ENCODE measurements around the gene OR6X1. TPM values are rescaled to one million over a fixed set of nuclear protein-coding genes. Genes with fewer than 3 reads are reported as not detected.

Gene OR6X1
- total RNA-seq, 2 donors from 2014 or later: not detected

GRCh38 chr11:123778511-123778910 is 24.2 kb upstream of the OR6X1 start:
- H3K27me3 ChIP-seq (replicated peaks; ENCODE audit: insufficient read depth): no peaks in the 10 kb centered on the region
- no peaks in the 10 kb centered on the region for H3K36me3 ChIP-seq
- TF ChIP-seq CTCF (IDR thresholded peaks at IDR 0.05): no peak
- no peaks in the 10 kb centered on the region for H3K4me1 ChIP-seq (ENCODE audit: control insufficient read depth in 1 of 2, low read depth in 2 of 2)
- no peaks in the 10 kb centered on the region for H3K9me3 ChIP-seq
- H3K27ac ChIP-seq: no peak overlapping the region
- DNase-seq (ENCODE audit: low spot score): no peak
- no peak overlapping the region for H3K4me3 ChIP-seq
- no peak for ATAC-seq (ENCODE audit: insufficient number of reproducible peaks, low FRiP score, low read depth)

DNA sequence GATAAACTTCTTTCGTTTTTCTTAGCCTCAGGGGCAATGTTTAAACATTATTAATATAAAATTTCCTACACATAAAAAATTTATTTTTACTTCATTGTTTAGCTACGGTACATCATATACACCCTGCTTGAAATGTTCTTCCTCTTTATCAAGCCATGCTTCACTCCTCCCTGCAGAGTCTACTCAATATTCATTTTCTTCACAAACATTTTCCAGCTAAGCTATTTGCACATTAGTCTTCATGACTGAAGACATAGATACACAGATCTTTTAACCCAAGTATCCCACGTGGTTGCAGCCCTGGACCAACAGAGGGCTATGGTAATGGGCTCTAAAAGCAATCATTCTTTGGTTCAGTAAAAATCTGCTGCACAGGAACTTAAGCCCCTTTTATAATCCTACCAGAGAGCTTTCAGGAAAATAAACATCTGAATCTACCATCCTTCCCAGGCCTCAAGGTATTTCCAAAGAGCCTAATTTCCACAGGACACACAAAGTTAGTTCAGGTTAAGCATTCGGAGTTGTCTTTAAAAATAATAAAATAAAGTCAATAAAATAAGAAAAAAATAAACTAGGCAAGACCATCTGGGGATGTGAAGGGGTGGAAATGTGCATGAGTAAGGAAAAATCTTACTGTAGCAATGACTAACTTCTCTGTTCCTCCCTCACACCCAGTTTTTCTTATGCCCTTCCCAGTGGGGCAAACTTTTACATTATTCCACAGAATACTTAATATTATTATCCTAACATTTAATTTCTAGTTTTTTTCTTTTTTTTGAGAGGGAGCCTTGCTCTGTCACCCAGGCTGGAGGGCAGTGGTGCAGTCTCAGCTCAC is 21.6 kb upstream of the OR6X1 start:
- H3K4me1 ChIP-seq (ENCODE audit: control insufficient read depth in 1 of 2, low read depth in 2 of 2): no peaks in the 10 kb centered on the region
- H3K27ac ChIP-seq: no peak overlapping the region
- H3K4me3 ChIP-seq: no peak overlapping the region
- ATAC-seq (ENCODE audit: insufficient number of reproducible peaks, low FRiP score, low read depth): no peak
- no peak for TF ChIP-seq CTCF (IDR thresholded peaks at IDR 0.05)
- no peaks in the 10 kb centered on the region for H3K27me3 ChIP-seq (replicated peaks; ENCODE audit: insufficient read depth)
- H3K36me3 ChIP-seq: no peaks in the 10 kb centered on the region
- H3K9me3 ChIP-seq: no peaks in the 10 kb centered on the region
- no peak for DNase-seq (ENCODE audit: low spot score)

DNA sequence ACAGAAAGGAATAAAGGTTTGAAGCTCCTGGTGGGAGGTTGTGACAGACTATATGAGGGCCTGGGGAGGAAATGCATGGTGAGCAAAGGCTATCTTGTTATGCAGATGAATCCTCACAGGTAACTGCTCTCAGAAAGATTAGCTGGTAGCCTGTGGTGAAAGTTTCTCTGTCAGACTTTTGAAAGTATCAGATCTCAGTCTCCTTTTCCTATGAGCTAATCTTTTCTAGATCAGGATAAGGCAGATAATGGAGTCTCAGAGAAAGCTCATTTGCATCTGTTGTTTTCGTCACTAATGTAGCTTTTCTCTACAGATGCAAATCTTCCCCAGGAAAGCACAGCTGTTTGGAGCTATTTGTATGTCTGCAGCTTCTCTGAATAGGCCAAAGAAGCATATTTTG is 21.0 kb upstream of the OR6X1 start:
- ATAC-seq (ENCODE audit: insufficient number of reproducible peaks, low FRiP score, low read depth) (no peak), DNase-seq (ENCODE audit: low spot score) (no peak)
- Histone ChIP-seq H3K36me3 (no peaks in the 10 kb centered on the region), H3K4me3 (no peak overlapping the region), H3K9me3 (no peaks in the 10 kb centered on the region), H3K27me3 (replicated peaks; ENCODE audit: insufficient read depth) (no peaks in the 10 kb centered on the region), H3K4me1 (ENCODE audit: control insufficient read depth in 1 of 2, low read depth in 2 of 2) (no peaks in the 10 kb centered on the region), H3K27ac (no peak overlapping the region)
- no peak for TF ChIP-seq CTCF (IDR thresholded peaks at IDR 0.05)

- Histone ChIP-seq H3K27me3 (replicated peaks; ENCODE audit: insufficient read depth) (no peaks in the 10 kb centered on the region), H3K27ac (no peak overlapping the region), H3K4me1 (ENCODE audit: control insufficient read depth in 1 of 2, low read depth in 2 of 2) (no peaks in the 10 kb centered on the region), H3K36me3 (no peaks in the 10 kb centered on the region), H3K9me3 (no peaks in the 10 kb centered on the region), H3K4me3 (no peak overlapping the region)
- DNase-seq (ENCODE audit: low spot score) (no peak), ATAC-seq (ENCODE audit: insufficient number of reproducible peaks, low FRiP score, low read depth) (no peak)
- TF ChIP-seq CTCF (IDR thresholded peaks at IDR 0.05): no peak
These were observed 19.6 kb upstream of the OR6X1 start for GRCh38 chr11:123773959-123774358.

GRCh38 chr11:123773026-123773425 is 18.7 kb upstream of the OR6X1 start:
- no peaks in the 10 kb centered on the region for H3K27me3 ChIP-seq (replicated peaks; ENCODE audit: insufficient read depth)
- DNase-seq (ENCODE audit: low spot score) (no peak), ATAC-seq (ENCODE audit: insufficient number of reproducible peaks, low FRiP score, low read depth) (no peak)
- no peaks in the 10 kb centered on the region for H3K9me3 ChIP-seq
- no peak for TF ChIP-seq CTCF (IDR thresholded peaks at IDR 0.05)
- no peak overlapping the region for H3K4me3 ChIP-seq
- H3K36me3 ChIP-seq: no peaks in the 10 kb centered on the region
- H3K4me1 ChIP-seq (ENCODE audit: control insufficient read depth in 1 of 2, low read depth in 2 of 2): no peaks in the 10 kb centered on the region
- H3K27ac ChIP-seq: no peak overlapping the region

All from thoracic aorta (tissue), 2 donors.